ENCODE results near the gene AQP10. TPM values are rescaled to one million over a fixed set of nuclear protein-coding genes. Genes with fewer than 3 reads are reported as not detected.

The AQP10 gene
- total RNA-seq, 6 donors from 2014 or later, result 0.15 to 2.1 (median 0.45) TPM

DNA sequence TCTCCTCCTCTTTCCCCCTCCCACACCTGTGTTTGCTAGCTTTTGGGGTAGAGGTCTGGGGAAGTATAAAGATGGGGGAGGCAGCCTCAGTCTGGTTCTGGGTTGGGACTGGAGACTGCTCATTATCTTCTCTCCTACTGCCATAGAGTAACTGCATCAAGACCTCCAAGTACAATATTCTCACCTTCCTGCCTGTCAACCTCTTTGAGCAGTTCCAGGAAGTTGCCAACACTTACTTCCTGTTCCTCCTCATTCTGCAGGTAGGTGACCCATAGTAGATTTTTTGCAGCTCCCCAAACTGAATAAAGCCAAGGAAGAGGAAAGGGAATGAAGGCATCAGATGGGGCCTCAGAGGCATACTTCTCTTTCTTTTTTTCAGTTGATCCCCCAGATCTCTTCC is 9.8 kb downstream of the AQP10 start:
- peaks cover 0 to 44% (median 6%) of the 10 kb centered on the region in 4 donors for H3K36me3 ChIP-seq
- no peak for ATAC-seq (ENCODE audit: low FRiP score in 2 of 2)
- H3K9me3 ChIP-seq, result no peaks in the 10 kb centered on the region
- no peak overlapping the region for H3K4me3 ChIP-seq
- peaks cover 39 to 56% (median 53%) of the 10 kb centered on the region in 4 donors for H3K4me1 ChIP-seq
- no peak overlapping the region for H3K27ac ChIP-seq
- DNase-seq, result no peak
- H3K27me3 ChIP-seq, result peaks cover 0 to 2% (median under 1%) of the 10 kb centered on the region in 4 donors
- TF ChIP-seq EP300 (IDR thresholded peaks at IDR 0.05) (no peak), POLR2A (IDR thresholded peaks at IDR 0.05) (no peak), POLR2AphosphoS5 (IDR thresholded peaks at IDR 0.05) (no peak)
- TF ChIP-seq, protein P1, sequence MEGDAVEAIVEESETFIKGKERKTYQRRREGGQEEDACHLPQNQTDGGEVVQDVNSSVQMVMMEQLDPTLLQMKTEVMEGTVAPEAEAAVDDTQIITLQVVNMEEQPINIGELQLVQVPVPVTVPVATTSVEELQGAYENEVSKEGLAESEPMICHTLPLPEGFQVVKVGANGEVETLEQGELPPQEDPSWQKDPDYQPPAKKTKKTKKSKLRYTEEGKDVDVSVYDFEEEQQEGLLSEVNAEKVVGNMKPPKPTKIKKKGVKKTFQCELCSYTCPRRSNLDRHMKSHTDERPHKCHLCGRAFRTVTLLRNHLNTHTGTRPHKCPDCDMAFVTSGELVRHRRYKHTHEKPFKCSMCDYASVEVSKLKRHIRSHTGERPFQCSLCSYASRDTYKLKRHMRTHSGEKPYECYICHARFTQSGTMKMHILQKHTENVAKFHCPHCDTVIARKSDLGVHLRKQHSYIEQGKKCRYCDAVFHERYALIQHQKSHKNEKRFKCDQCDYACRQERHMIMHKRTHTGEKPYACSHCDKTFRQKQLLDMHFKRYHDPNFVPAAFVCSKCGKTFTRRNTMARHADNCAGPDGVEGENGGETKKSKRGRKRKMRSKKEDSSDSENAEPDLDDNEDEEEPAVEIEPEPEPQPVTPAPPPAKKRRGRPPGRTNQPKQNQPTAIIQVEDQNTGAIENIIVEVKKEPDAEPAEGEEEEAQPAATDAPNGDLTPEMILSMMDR (IDR thresholded peaks at IDR 0.05), result no peak

DNA sequence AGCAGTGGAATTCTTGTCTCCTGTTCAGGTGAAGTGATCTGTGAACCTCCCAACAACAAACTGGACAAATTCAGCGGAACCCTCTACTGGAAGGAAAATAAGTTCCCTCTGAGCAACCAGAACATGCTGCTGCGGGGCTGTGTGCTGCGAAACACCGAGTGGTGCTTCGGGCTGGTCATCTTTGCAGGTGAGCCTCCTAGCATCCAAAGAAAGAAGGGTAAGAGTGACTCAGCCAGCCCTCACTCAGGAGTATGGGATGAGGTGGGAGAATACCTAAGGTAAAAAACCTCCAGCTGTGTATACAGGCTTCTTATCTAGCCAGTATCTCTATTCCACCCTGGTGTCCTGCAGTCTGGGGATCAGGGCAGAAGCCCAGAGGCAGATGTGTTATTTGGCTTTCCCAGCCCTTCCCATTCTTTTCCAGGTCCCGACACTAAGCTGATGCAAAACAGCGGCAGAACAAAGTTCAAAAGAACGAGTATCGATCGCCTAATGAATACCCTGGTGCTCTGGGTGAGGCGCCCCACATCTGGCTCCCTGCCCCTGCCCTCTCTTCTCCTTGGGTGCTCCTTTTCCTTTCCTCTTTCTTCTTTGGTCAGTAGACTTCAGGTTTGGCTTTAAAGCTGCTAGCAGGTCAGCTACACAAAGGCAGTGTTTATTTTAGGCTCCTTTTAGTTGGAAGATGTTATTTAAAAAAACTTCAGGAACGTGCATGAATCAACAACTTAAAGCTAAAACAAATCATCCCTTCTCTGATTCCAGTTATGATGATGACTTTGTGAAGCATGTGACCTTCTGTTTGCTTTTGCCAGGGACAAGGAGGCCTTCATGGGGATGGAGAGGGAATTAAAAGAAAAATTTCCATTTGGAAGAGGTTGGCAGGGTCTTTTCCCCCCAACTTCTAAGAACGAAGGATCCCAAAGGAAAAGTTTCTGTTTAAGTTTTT is 13.5 kb downstream of the AQP10 start:
- Histone ChIP-seq H3K36me3 (peaks cover 0 to 66% (median 11%) of the 10 kb centered on the region in 4 donors), H3K4me3 (no peak overlapping the region)
- DNase-seq, result no peak

DNA sequence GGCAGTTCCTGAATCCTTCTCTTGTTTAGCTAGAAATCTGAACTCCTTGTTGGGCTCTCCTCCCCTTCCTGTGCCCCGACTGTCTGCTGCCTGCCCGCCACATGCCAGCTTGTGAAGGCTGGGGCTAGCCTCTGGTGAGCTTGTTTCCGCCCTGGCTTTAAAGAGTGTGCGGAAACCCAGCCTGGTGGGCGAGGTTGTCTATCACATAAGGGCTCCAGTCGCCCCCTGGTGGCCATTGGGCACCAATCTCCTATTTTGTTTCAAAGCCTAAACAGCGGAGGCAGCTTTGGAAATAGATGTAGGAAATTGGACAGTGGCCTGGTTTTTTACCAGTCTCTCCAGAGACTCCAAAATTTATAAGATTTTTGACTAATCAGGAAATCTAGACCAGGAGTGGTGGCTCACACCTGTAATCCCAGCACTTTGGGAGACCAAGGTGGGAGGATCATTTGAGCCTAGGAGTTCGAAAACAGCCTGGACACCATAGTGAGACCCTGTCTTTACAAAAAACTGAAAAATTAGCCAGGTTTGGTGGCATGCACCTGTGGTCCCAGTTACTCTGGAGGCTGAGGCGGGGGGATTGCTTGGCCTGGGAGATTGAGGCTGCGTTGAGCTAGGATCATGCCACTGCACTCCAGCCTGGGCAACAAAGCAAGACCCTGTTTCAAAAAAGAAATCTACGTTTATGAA is 14.3 kb downstream of the AQP10 start:
- H3K9me3 ChIP-seq, result no peaks in the 10 kb centered on the region
- TF ChIP-seq POLR2AphosphoS5 (IDR thresholded peaks at IDR 0.05) (peak in 1 of 2 donors; percentile 13), EP300 (IDR thresholded peaks at IDR 0.05) (no peak)
- TF ChIP-seq, protein P1 (IDR thresholded peaks at IDR 0.05), result peak; percentile 80 to 87 (median 86)
- no peaks in the 10 kb centered on the region for H3K27me3 ChIP-seq
- H3K27ac ChIP-seq, result peak overlapping the region in 3 of 4 donors; percentile 65 to 71 (median 68)
- ATAC-seq (ENCODE audit: low FRiP score in 2 of 2), result peak; percentile 89 to 94
- H3K4me1 ChIP-seq, result peaks cover 11 to 17% (median 14%) of the 10 kb centered on the region in 4 donors
- WGBS, 2 donors, result 34 to 35% methylated on average over 11 of the region's 11 CpGs
- H3K36me3 ChIP-seq, result peaks cover 0 to 70% (median 14%) of the 10 kb centered on the region in 4 donors
- peak in 1 of 2 donors; percentile 95 for DNase-seq
- no peak overlapping the region for H3K4me3 ChIP-seq

More for the DNA sequence above, 13.5 kb downstream of the AQP10 start:
- TF ChIP-seq POLR2A (IDR thresholded peaks at IDR 0.05) (no peak), POLR2AphosphoS5 (IDR thresholded peaks at IDR 0.05) (no peak), EP300 (IDR thresholded peaks at IDR 0.05) (no peak)
- TF ChIP-seq, protein P1 (IDR thresholded peaks at IDR 0.05), result no peak
- H3K4me1 ChIP-seq, result peaks cover 13 to 21% (median 19%) of the 10 kb centered on the region in 4 donors
- 67 to 75% methylated on average over 13 of the region's 13 CpGs for WGBS, 2 donors
- no peak for ATAC-seq (ENCODE audit: low FRiP score in 2 of 2)
- peak overlapping the region in 3 of 4 donors; percentile 65 to 71 (median 68) for H3K27ac ChIP-seq
- no peaks in the 10 kb centered on the region for H3K9me3 ChIP-seq
- no peaks in the 10 kb centered on the region for H3K27me3 ChIP-seq

DNA sequence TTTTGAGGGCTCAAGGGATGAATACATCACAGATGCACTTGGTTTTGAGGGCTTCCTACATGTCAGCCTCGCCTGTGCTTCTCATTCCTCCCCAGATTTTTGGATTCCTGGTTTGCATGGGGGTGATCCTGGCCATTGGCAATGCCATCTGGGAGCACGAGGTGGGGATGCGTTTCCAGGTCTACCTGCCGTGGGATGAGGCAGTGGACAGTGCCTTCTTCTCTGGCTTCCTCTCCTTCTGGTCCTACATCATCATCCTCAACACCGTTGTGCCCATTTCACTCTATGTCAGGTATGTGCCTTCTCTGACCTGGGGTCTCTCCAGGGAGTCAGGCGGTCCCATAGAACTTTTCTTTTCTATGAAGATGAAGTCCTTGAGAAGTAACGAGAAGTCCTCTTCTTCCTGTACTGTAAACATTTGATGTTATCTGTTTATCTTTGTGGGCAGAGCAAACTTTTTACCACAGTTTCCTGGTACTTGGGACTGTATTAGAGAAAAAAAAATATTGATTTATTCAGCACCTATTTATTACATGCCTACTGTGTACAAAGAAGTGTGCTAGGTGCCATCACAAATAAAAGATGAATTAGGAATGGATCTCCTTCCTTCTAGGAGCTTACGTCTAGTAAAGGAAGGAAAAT is 16.5 kb downstream of the AQP10 start:
- Histone ChIP-seq H3K27me3 (no peaks in the 10 kb centered on the region), H3K4me1 (peaks cover 11 to 17% (median 14%) of the 10 kb centered on the region in 4 donors), H3K27ac (peak overlapping the region in 2 of 4 donors; percentile 49), H3K36me3 (peaks cover 0 to 70% (median 25%) of the 10 kb centered on the region in 4 donors), H3K4me3 (no peak overlapping the region), H3K9me3 (no peaks in the 10 kb centered on the region)
- WGBS, 2 donors, result 77 to 84% methylated on average over 8 of the region's 8 CpGs
- TF ChIP-seq POLR2AphosphoS5 (IDR thresholded peaks at IDR 0.05) (no peak), EP300 (IDR thresholded peaks at IDR 0.05) (no peak), POLR2A (IDR thresholded peaks at IDR 0.05) (no peak)
- TF ChIP-seq, protein P1 (IDR thresholded peaks at IDR 0.05), result no peak
- DNase-seq (no peak), ATAC-seq (ENCODE audit: low FRiP score in 2 of 2) (no peak)
